Measurements from ENCODE around the gene CYP2F1. TPM values are rescaled to one million over a fixed set of nuclear protein-coding genes. Genes with fewer than 3 reads are reported as not detected.

CYP2F1 gene
- total RNA-seq, 2 donors from 2014 or later = not detected

GRCh38 chr19:41166944-41167804, 52.9 kb downstream of the CYP2F1 start:
- ATAC-seq = peak; percentile 89
- intact Hi-C loops (cut with DNase I, micrococcal nuclease) = no loop called here
- DNase-seq = peak; percentile 78 to 88

- intact Hi-C loops (cut with DNase I, micrococcal nuclease) = no loop called here
- DNase-seq = peak; percentile 47 to 56
Observed at GRCh38 chr19:41172297-41173164, 58.3 kb downstream of the CYP2F1 start.

DNA sequence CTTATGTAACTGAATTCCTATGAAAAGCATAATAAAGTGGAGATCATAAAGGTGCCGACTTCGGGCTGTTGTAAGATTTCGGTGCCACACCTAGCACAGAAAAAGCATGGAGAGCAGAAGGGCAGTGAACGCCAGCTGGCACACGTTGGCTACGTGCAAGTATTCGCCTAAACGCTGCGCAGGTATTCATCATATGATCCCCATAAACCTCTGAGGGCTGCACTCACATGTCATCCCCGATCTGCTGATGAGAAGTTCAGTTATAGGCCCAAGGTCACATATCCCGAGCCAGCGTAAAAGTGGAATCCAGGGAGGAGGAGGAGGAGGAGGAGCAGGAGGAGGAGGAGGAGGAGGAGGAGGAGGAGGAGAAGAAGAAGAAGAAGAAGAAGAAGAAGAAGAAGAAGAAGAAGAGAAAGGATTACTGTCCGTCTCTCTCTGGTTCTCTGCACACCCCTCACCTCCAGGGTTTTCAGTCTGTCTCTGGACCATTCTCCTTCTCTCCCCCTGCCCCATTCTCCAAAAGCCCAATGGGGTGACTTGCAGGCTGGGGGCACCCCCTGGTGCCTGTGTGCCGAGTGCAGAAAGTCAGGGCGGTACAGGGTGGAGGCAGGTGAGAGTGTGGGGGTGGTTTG, 60.2 kb downstream of the CYP2F1 start:
- ATAC-seq (peak; percentile 79), DNase-seq (peak; percentile 77 to 87)
- intact Hi-C loops (cut with DNase I, micrococcal nuclease) = no loop called here

More at GRCh38 chr19:41172297-41173164, 58.3 kb downstream of the CYP2F1 start:
- peak; percentile 52 for ATAC-seq

DNA sequence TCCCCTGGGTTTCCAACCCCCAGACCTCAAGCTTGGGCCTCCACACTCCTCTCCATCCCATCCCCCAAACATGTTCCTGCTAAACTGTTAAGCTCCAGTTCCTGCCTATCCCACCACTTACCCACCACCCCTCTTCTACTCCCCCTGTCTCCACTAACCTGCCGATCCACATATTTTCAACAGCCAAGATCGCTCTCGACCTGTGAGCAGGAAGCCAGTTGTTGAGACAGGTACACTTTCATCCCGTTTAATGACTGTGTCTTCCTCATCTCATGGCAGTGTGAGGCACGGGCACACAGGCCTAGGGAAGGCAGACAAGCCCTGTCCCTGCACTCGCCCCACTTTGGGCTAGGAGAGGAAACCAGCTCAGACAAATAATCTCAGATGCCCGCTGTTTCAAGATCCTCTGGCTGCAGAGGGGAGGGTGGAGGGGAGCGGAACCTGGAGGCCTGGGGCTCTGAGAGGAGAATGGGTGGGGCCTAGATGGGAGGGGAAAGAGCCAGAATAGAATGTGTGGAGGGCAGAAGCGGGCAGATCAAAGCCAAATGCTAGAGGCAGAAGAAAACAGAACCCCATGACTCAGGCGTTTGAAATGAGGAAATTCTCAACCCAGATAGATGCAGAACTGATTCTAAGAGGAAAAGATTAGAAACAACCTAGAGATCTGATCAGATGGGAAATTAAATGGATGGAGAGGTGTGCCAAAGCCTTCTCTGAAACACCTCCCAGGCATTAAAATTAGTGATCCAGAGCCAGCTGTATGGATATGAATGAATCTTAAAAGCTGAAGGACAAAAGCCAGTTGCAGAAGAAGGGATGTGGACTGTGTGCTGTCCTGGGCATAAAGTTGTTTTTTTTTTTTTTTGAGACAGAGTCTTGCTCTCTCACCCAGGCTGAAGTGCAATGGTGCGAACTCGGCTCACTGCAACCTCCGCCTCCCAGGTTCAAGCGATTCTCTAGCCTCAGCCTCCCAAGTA, 61.9 kb downstream of the CYP2F1 start:
- intact Hi-C loops (cut with DNase I, micrococcal nuclease) = no loop called here
- DNase-seq (peak; percentile 66 to 87), ATAC-seq (peak; percentile 62)

Other genes starting within 250 kb of the CYP2F1 start
- not detected for gene CYP2A7, start 232.2 kb upstream of the CYP2F1 start, total RNA-seq
- gene CYP2B6, start 123.2 kb upstream of the CYP2F1 start, total RNA-seq = 1 to 10 TPM; 4.6 to 5.1 TPM
- gene CYP2A13, start 26.0 kb upstream of the CYP2F1 start, total RNA-seq = not detected
- gene CYP2S1, start 78.8 kb downstream of the CYP2F1 start, total RNA-seq = 10 to 100 TPM; 22.6 to 44.9 TPM
- gene AXL, start 104.8 kb downstream of the CYP2F1 start, total RNA-seq = 10 to 100 TPM in 1 of 2 donors, 1 to 10 TPM in 1; 6.3 to 27.4 TPM
- 100 to 1,000 TPM; 162 to 172 TPM for gene HNRNPUL1, start 149.9 kb downstream of the CYP2F1 start, total RNA-seq
- gene CCDC97, start 195.7 kb downstream of the CYP2F1 start, total RNA-seq = 10 to 100 TPM; 24.1 to 26.3 TPM
- gene TGFB1, start 239.5 kb downstream of the CYP2F1 start, total RNA-seq = 10 to 100 TPM in 1 of 2 donors, 1 to 10 TPM in 1; 7.4 to 14.7 TPM
- gene B9D2, start 249.7 kb downstream of the CYP2F1 start, total RNA-seq = 1 to 10 TPM; 6.2 to 8.6 TPM

Measured in left colon (tissue), 2 donors.